SU-DHL-6 (cell line): ENCODE data around the gene ANKS1A.

Experiments
- H2AFZ ChIP-seq: fragments of 200-600 bp; sonication (generic); 2 replicates; pipeline ENCODE4 v1.6.1; 2014; ENCODE audit warnings: low read depth, mild to moderate bottlenecking, moderate library complexity, mixed read lengths, antibody characterized with exemption, low read length; ENCODE audit not compliant: severe bottlenecking
- H3F3A ChIP-seq: fragments of 200-600 bp; shearing (Covaris generic); 2 replicates; pipeline ENCODE4 v1.6.0; 2016; ENCODE audit warnings: antibody characterized with exemption, mild to moderate bottlenecking; ENCODE audit not compliant: insufficient read depth
- H3K27ac ChIP-seq: fragments of 200-600 bp; sonication (generic); 2 replicates; pipeline ENCODE4 v1.5.1; 2016; ENCODE audit warnings: low read depth, mild to moderate bottlenecking, low read length, moderate library complexity, mixed read lengths
- H3K27me3 ChIP-seq: fragments of 200-600 bp; sonication (generic), shearing (Covaris generic); 2 replicates; pipeline ENCODE4 v1.6.0; 2014; ENCODE audit warnings: mild to moderate bottlenecking, low read length
- H3K36me3 ChIP-seq: fragments of 200-600 bp; sonication (generic); 2 replicates; pipeline ENCODE4 v1.6.1; 2014; ENCODE audit warnings: mild to moderate bottlenecking, low read length, mixed read lengths
- H3K4me2 ChIP-seq: fragments of 300-600, 200-600 bp; shearing (Covaris generic), sonication (generic); 2 replicates; pipeline ENCODE4 v1.6.0; 2014; ENCODE audit warnings: low read length, low read depth, mild to moderate bottlenecking; ENCODE audit not compliant: poor library complexity, severe bottlenecking
- H3K4me3 ChIP-seq: fragments of 200-600 bp; sonication (generic); 2 replicates; pipeline ENCODE4 v1.5.1; 2014; ENCODE audit warnings: antibody characterized with exemption, low read length, mild to moderate bottlenecking, mixed read lengths; ENCODE audit not compliant: insufficient read depth, poor library complexity, severe bottlenecking
- H3K79me2 ChIP-seq: fragments of 200-600 bp; sonication (generic); 2 replicates; pipeline ENCODE4 v1.6.1; 2014; ENCODE audit warnings: mild to moderate bottlenecking, low read length, moderate library complexity; ENCODE audit not compliant: insufficient read depth
- H3K9ac ChIP-seq: fragments of 200-600 bp; sonication (generic); 2 replicates; pipeline ENCODE4 v1.7.0; 2014; ENCODE audit warnings: mild to moderate bottlenecking, low read length
- H3K9me2 ChIP-seq: fragments of 200-600 bp; sonication (generic); replicated peaks from 2 replicates; pipeline ENCODE4 v1.6.1; 2014; ENCODE audit warnings: low read length; ENCODE audit not compliant: insufficient read depth
- H3K9me3 ChIP-seq: fragments of 200-600 bp; sonication (generic); 2 replicates; pipeline ENCODE4 v1.6.1; 2014; ENCODE audit warnings: low read length, mixed read lengths; ENCODE audit not compliant: insufficient read depth
- H4K20me1 ChIP-seq: fragments of 200-600 bp; sonication (generic); 2 replicates; pipeline ENCODE4 v1.6.1; 2014; ENCODE audit warnings: low read depth, mild to moderate bottlenecking, antibody characterized with exemption, low read length, moderate library complexity, mixed read lengths
- CTCF ChIP-seq: fragments of 200-600 bp; sonication (generic); IDR thresholded peaks from one replicate; pipeline ENCODE4 v1.5.1; 2017; ENCODE audit warnings: antibody characterized with exemption, mild to moderate bottlenecking, low read length, moderate library complexity; ENCODE audit not compliant: insufficient read depth, poor library complexity, severe bottlenecking
- EZH2phosphoT487 ChIP-seq: fragments of 200-600 bp; sonication (generic), shearing (Covaris generic); conservative IDR thresholded peaks from 2 replicates; pipeline ENCODE4 v1.6.1; 2018; ENCODE audit warnings: mild to moderate bottlenecking, antibody characterized with exemption, low read length, moderate library complexity, mixed read lengths

ANKS1A gene

GRCh38 chr6:35140639-35141006, 251.6 kb downstream of the ANKS1A start:
- H3K79me2 ChIP-seq = no peaks in the 10 kb centered on the region
- H3K9me3 ChIP-seq = no peaks in the 10 kb centered on the region
- no peaks in the 10 kb centered on the region for H3K9me2 ChIP-seq
- no peaks in the 10 kb centered on the region for H3K27me3 ChIP-seq
- H3K4me2 ChIP-seq = no peak overlapping the region
- H3K4me3 ChIP-seq = no peak overlapping the region
- no peak overlapping the region for H3K27ac ChIP-seq
- H4K20me1 ChIP-seq = no peaks in the 10 kb centered on the region
- no peak overlapping the region for H2AFZ ChIP-seq
- H3F3A ChIP-seq = no peaks in the 10 kb centered on the region
- no peak overlapping the region for H3K9ac ChIP-seq
- H3K36me3 ChIP-seq = no peaks in the 10 kb centered on the region
- TF ChIP-seq EZH2phosphoT487 (no peak), CTCF (no peak)
